CD14-positive monocyte (primary cell): ENCODE measurements around the gene MEF2D. TPM values are rescaled to one million over a fixed set of nuclear protein-coding genes. Genes with fewer than 3 reads are reported as not detected.

Experiments
- DNase-seq, 3 donors: peaks; one replicate each; pipeline ENCODE4 v3.0.0-alpha.2; 2011 to 2022
- H2AFZ ChIP-seq: 2 replicates; pipeline ENCODE4 v1.6.0; 2012; ENCODE audit warnings: mild to moderate bottlenecking, low read depth, low read length, inconsistent platforms; ENCODE audit not compliant: insufficient read depth, poor library complexity, severe bottlenecking
- H3K27ac ChIP-seq, 2 donors: 1 replicate in 1 of 2; 2 replicates in 1 of 2; pipeline ENCODE4 v1.5.1; 2012 to 2013; ENCODE audit warnings: low read length in 2 of 2, control low read depth in 1 of 2, inconsistent platforms in 1 of 2, low read depth in 1 of 2, mild to moderate bottlenecking in 1 of 2
- H3K27me3 ChIP-seq, 2 donors: one replicate each; pipeline versions ENCODE4 v1.6.0 to v1.6.1; 2011 to 2013; ENCODE audit warnings: low read length in 2 of 2; ENCODE audit not compliant: control insufficient read depth in 2 of 2, insufficient read depth in 2 of 2
- H3K36me3 ChIP-seq, 2 donors: replicated peaks in 1 of 2; 1 replicate in 1 of 2; 2 replicates in 1 of 2; pipeline versions ENCODE4 v1.5.1 to v1.6.1; 2012 to 2013; ENCODE audit warnings: low read length in 2 of 2, control low read depth in 1 of 2, inconsistent platforms in 1 of 2, mild to moderate bottlenecking in 1 of 2; ENCODE audit not compliant: insufficient read depth in 2 of 2, control insufficient read depth in 1 of 2
- H3K4me1 ChIP-seq, 2 donors: 1 replicate in 1 of 2; 2 replicates in 1 of 2; pipeline versions ENCODE4 v1.5.1 to v1.6.1; 2012 to 2013; ENCODE audit warnings: low read length in 2 of 2, control low read depth in 1 of 2, inconsistent platforms in 1 of 2, mild to moderate bottlenecking in 1 of 2, moderate library complexity in 1 of 2; ENCODE audit not compliant: insufficient read depth in 2 of 2, control insufficient read depth in 1 of 2
- H3K4me2 ChIP-seq: replicated peaks from 2 replicates; pipeline ENCODE3; 2012; ENCODE audit warnings: low read length, moderate library complexity, mild to moderate bottlenecking; ENCODE audit not compliant: poor library complexity, severe bottlenecking; ENCODE audit errors: extremely low read depth
- H3K4me3 ChIP-seq, 3 experiments: fragments of 200-600 bp in 1 of 3; sonication (generic) in 1 of 3; replicated peaks in 1 of 3; 1 replicate in 2 of 3; 2 replicates in 1 of 3; pipeline ENCODE4 v1.5.1; 2011 to 2013; ENCODE audit warnings: low read length in 3 of 3, mild to moderate bottlenecking in 3 of 3, control low read depth in 2 of 3, low read depth in 2 of 3, inconsistent platforms in 1 of 3, moderate library complexity in 1 of 3
- H3K79me2 ChIP-seq: 2 replicates; pipeline ENCODE4 v1.6.0; 2012; ENCODE audit warnings: mild to moderate bottlenecking, control low read depth, inconsistent platforms, low read length, moderate library complexity; ENCODE audit not compliant: insufficient read depth
- H3K9ac ChIP-seq: 2 replicates; pipeline ENCODE4 v1.6.0; 2017; ENCODE audit warnings: low read length, mild to moderate bottlenecking; ENCODE audit not compliant: insufficient read depth, poor library complexity, severe bottlenecking
- H3K9me3 ChIP-seq, 2 donors: replicated peaks in 1 of 2; 1 replicate in 1 of 2; 2 replicates in 1 of 2; pipeline versions ENCODE4 v1.5.1 to v1.6.1; 2012 to 2013; ENCODE audit warnings: low read length in 2 of 2, control low read depth in 1 of 2; ENCODE audit not compliant: control insufficient read depth in 1 of 2, insufficient read depth in 1 of 2
- H4K20me1 ChIP-seq: 2 replicates; pipeline ENCODE4 v1.6.0; 2012; ENCODE audit warnings: mild to moderate bottlenecking, low read length, control low read depth, moderate library complexity; ENCODE audit not compliant: insufficient read depth
- H3K27ac Mint-ChIP-seq, 7 donors: one replicate each; pipeline ENCODE4 v1.8.0; 2020; ENCODE audit warnings: mild to moderate bottlenecking in 7 of 7, mixed read lengths in 7 of 7, moderate library complexity in 6 of 7, inconsistent platforms in 2 of 7
- H3K27me3 Mint-ChIP-seq, 3 donors: one replicate each; pipeline ENCODE4 v1.8.0; 2021 to 2022; ENCODE audit warnings: low read depth in 3 of 3, mild to moderate bottlenecking in 3 of 3, mixed read lengths in 3 of 3, moderate library complexity in 3 of 3, inconsistent platforms in 1 of 3
- H3K36me3 Mint-ChIP-seq, 2 donors: one replicate each; pipeline ENCODE4 v1.8.0; 2020; ENCODE audit warnings: mixed read lengths in 2 of 2, inconsistent platforms in 1 of 2, mild to moderate bottlenecking in 1 of 2
- H3K4me1 Mint-ChIP-seq: one replicate; pipeline ENCODE4 v1.8.0; 2020; ENCODE audit warnings: mild to moderate bottlenecking, mixed read lengths
- H3K4me3 Mint-ChIP-seq, 2 donors: one replicate each; pipeline ENCODE4 v1.8.0; 2020; ENCODE audit warnings: mild to moderate bottlenecking in 2 of 2, mixed read lengths in 2 of 2, moderate library complexity in 1 of 2
- H3K9me3 Mint-ChIP-seq, 7 donors: one replicate each; pipeline ENCODE4 v1.8.0; 2020 to 2022; ENCODE audit warnings: mixed read lengths in 7 of 7, mild to moderate bottlenecking in 6 of 7, moderate library complexity in 6 of 7, inconsistent platforms in 2 of 7
- WGBS: methylation state at CpG from one replicate; pipeline ENCODE4 v1.1.5; 2013; ENCODE audit warnings: missing lambda C conversion rate; ENCODE audit not compliant: insufficient coverage; 5-methylcytosine and 5-hydroxymethylcytosine counted together
- intact Hi-C, 2 donors: fragments of 100-400 bp; cut with micrococcal nuclease; formaldehyde crosslinking; loops; one replicate each; pipeline versions ENCODE4 v1.15.0 to v1.15.1; 2023
- polyA plus RNA-seq, 3 donors: library from polyadenylated mRNA; depleted of rRNA in 1 of 3; unstranded in 2 of 3; stranded (reverse) in 1 of 3; fragments of 300-500 nt in 2 of 3; fragments of >200 nt in 1 of 3; fragmentation: Illumina TruSeq in 2 of 3; gene quantifications; 1 replicate in 2 of 3; 2 replicates in 1 of 3; pipeline ENCODE4 v1.2.3, GENCODE V29; 2012 to 2021
- TF ChIP-seq, protein P1 (sequence below): fragments of 200-600 bp; IDR thresholded peaks from one replicate; pipeline ENCODE4 v1.8.0; 2022; ENCODE audit warnings: antibody characterized with exemption, mild to moderate bottlenecking

Gene MEF2D
- polyA plus RNA-seq, 3 donors, result 4.5 to 66.4 (median 8.0) TPM

DNA sequence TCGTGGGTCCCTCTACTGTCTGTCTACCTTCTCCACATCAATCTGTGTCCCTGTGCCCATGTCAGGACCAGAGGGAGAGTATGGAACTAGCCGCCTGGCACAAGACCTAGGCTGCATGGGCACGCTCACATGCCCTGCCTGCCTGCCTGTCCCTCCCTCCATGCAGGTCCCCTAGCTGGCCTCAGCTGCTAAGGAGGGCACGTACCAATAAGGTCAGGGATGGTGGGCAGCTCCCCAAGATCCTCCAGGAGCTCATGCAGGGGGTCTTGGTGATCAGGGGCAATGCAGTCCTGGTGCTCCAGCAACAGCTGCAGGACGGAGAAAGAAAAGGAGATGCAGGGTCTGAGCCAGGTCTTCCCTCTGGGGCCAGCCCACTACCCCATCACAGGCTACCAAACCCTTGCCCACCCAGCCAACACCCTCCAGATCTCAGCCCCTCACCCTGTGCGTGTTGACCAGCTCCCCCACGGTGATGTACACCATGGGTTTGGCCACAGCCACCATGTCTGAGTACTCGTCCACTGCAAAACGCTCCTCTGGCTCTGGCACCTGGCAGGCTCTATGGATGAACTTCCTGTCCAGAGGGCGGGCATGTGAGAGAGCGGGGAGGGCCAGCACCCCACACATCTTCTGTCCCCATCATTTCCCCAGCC is 33.1 kb upstream of the MEF2D start:
- H3K4me2 ChIP-seq, result no peak overlapping the region
- H3K4me3 ChIP-seq, result no peak overlapping the region
- peak overlapping the region in 3 of 7 donors; percentile 35 to 78 (median 65) for H3K27ac Mint-ChIP-seq
- H3K27me3 ChIP-seq, result no peaks in the 10 kb centered on the region
- H3K36me3 Mint-ChIP-seq, result peaks cover 69 to 89% of the 10 kb centered on the region in 2 donors
- H3K36me3 ChIP-seq, result peaks cover 49 to 84% of the 10 kb centered on the region in 2 donors
- H3K27me3 Mint-ChIP-seq, result peaks cover 0 to 3% (median 0%) of the 10 kb centered on the region in 3 donors
- H2AFZ ChIP-seq, result no peak overlapping the region
- H3K4me1 ChIP-seq, result no peaks in the 10 kb centered on the region
- DNase-seq, result no peak
- H3K4me1 Mint-ChIP-seq, result peaks cover under 1% of the 10 kb centered on the region
- H3K27ac ChIP-seq, result no peak overlapping the region
- H3K79me2 ChIP-seq, result no peaks in the 10 kb centered on the region
- H4K20me1 ChIP-seq, result no peaks in the 10 kb centered on the region
- no peak overlapping the region for H3K9ac ChIP-seq
- no peaks in the 10 kb centered on the region for H3K9me3 Mint-ChIP-seq
- TF ChIP-seq, protein P1, sequence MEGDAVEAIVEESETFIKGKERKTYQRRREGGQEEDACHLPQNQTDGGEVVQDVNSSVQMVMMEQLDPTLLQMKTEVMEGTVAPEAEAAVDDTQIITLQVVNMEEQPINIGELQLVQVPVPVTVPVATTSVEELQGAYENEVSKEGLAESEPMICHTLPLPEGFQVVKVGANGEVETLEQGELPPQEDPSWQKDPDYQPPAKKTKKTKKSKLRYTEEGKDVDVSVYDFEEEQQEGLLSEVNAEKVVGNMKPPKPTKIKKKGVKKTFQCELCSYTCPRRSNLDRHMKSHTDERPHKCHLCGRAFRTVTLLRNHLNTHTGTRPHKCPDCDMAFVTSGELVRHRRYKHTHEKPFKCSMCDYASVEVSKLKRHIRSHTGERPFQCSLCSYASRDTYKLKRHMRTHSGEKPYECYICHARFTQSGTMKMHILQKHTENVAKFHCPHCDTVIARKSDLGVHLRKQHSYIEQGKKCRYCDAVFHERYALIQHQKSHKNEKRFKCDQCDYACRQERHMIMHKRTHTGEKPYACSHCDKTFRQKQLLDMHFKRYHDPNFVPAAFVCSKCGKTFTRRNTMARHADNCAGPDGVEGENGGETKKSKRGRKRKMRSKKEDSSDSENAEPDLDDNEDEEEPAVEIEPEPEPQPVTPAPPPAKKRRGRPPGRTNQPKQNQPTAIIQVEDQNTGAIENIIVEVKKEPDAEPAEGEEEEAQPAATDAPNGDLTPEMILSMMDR, result no peak
- no peaks in the 10 kb centered on the region for H3K9me3 ChIP-seq
- intact Hi-C loops, result no loop called here
- H3K4me3 Mint-ChIP-seq, result no peak overlapping the region
- WGBS, result 99% methylated on average over 10 of the region's 11 CpGs

DNA sequence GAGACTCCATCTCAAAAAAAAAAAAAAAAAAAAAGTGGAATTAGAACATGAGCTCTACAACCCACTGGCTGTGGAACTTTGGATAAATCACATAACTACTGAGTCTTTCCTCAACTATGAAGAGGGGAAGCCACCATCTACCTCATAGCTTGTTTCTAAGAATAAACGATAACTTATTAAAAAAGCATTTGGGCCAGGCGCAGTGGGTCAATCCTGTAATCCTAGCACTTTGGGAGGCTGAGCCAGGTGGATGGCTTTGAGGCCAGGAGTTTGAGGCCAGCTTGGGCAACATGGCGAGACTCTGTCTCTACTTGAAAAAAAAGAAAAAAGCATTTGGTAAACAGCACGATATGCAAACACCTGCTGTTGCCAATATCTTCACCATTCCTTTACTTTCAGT is 31.8 kb upstream of the MEF2D start:
- peaks cover 62 to 92% of the 10 kb centered on the region in 2 donors for H3K36me3 Mint-ChIP-seq
- Histone ChIP-seq H4K20me1 (no peaks in the 10 kb centered on the region), H3K36me3 (peaks cover 42 to 75% of the 10 kb centered on the region in 2 donors), H3K27me3 (no peaks in the 10 kb centered on the region), H3K4me1 (peaks cover 8 to 13% of the 10 kb centered on the region in 2 donors), H3K27ac (no peak overlapping the region), H3K9ac (no peak overlapping the region), H3K9me3 (no peaks in the 10 kb centered on the region), H3K4me2 (no peak overlapping the region), H2AFZ (no peak overlapping the region), H3K79me2 (peaks cover 4% of the 10 kb centered on the region), H3K4me3 (no peak overlapping the region)
- intact Hi-C loops, result no loop called here
- peak overlapping the region in 1 of 7 donors; percentile 15 for H3K27ac Mint-ChIP-seq
- TF ChIP-seq, protein P1, result no peak
- H3K27me3 Mint-ChIP-seq, result peaks cover 0 to 3% (median 0%) of the 10 kb centered on the region in 3 donors
- DNase-seq, result no peak
- H3K9me3 Mint-ChIP-seq, result no peaks in the 10 kb centered on the region
- whole genome bisulfite sequencing, result 100% methylated on average over 1 of the region's 4 CpGs
- peaks cover 13% of the 10 kb centered on the region for H3K4me1 Mint-ChIP-seq
- no peak overlapping the region for H3K4me3 Mint-ChIP-seq
